ENCODE data around the gene ARHGDIA. TPM values are rescaled to one million over a fixed set of nuclear protein-coding genes. Genes with fewer than 3 reads are reported as not detected.

Gene ARHGDIA
- polyA plus RNA-seq, 4 donors: 166 to 199 (median 195) TPM

- no peak for DNase-seq (ENCODE audit: low read depth in 4 of 4, low spot score in 3 of 4)
These were observed 5.3 kb downstream of the ARHGDIA start for GRCh38 chr17:81865733-81866439.

- DNase-seq (ENCODE audit: low read depth in 4 of 4, low spot score in 3 of 4): no peak
These were observed 5.8 kb downstream of the ARHGDIA start for GRCh38 chr17:81865358-81865732.

DNA sequence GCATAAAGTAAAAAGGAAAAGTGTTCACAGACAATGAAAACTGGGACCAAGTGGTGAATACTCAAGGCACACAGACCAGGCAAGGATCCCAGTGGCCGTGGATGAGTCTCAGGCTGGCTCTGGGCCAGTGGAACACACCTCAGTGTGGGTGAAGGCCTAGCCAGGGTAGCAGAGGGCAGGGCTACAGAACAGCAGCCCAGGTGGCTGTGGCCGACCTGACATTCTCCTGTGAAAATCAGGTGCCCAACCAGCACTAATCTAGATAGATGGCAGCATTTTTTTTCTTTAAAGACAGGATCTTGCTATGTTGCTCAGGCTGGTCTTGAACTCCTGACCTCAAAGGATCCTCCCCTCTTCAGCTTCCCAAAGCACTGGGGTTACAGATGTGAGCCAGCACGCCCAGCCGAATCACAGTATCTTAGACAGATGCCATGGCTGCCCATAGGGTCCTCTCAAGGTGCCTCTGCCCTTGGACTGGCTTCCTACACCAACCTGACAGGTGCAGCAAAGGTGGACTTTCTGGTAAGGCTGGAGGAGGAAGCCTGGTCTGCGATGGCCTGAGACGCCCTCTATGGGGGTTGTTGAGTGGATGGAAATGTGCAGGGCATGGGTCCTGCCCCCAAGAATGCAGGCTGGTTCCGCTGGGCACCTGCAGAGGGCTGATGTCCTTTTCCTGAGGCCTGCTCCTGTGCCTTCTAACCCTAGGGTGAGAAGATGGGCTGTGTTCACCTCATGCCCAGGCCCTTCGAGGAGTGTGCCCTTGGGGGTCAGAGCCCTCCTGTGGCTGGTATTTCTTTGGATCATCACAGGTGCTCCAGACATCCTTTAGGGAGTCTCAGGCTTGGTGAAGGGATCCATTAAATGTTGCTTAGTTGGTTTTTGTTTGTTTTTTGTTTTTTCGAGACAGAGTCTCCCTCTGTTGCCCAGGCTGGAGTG lies 7.0 kb downstream of the ARHGDIA start:
- DNase-seq (ENCODE audit: low read depth in 4 of 4, low spot score in 3 of 4): no peak

DNA sequence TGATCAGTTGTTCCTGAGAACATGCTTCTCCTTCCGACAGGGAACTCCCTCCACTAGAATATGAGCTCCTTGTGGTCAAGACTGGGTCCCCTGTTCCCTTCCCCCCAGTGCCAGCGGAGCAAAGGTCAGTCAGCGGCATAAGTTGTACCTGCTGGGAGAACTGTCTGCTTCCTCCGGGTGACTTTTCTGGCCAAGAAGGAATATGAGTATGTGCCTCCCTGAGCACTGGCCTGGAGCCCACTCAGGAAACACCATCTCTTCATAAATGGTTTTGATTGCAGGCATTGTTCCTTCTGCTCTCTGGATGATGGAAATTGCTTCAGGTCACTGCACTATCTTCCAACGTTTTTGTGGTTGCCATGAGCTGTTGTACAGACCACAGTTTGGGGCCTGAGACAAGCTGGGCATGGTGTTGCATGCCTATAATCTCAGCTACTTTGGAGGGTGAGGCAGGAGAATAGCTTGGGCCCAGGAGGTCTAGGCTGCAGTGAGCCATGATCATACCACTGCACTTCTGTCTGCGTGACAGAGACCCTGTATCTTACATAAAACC lies 7.9 kb downstream of the ARHGDIA start:
- DNase-seq (ENCODE audit: low read depth in 4 of 4, low spot score in 3 of 4): no peak

DNA sequence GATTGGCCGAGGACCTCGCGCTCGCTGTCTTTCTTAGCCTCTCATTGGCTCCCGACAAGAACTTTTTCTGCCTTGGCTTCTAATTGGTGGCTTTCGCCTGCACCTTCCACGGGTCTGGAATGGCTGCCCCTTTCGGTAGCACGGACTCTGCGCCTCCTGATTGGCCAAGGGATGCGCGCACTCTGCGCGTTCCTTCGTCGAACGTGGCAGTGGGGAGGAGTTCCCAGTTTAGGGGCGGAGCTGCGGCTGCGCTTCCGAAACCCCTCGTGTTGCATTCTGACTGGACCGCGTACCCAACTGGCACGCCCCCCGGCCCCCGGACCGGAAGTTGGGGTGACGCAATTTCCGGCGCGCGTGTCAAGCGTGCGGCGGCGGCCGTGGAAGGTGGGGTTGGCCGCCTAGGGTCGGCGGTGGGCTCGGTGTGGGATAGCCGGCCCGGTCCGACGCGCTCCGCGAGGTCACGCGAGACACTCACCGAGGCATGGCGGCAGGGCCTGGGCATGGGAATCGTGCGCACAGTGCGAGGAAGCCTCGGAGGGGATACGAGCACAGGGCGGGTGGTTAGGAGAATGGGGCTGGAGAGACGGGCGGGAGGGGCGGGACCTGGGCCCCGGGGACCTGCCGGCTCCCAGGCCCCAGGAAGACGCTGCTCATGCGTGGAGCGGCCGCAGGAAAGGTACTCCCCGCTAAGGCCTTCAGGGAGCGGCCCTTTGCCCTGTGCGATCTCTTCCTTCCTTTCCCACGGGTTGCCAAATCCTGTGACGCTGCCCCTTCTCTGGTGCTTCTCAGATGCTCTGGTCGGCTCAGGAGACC lies 10.2 kb downstream of the ARHGDIA start:
- DNase-seq (ENCODE audit: low read depth in 4 of 4, low spot score in 3 of 4): peak; percentile 100

GRCh38 chr17:81859906-81860755 lies 11.0 kb downstream of the ARHGDIA start, which contains the start of gene P4HB:
TSS of gene P4HB (minus strand) at chr17:81860535. CDS start at chr17:81860471, 64 bp downstream.
- no peak for DNase-seq (ENCODE audit: low read depth in 4 of 4, low spot score in 3 of 4)

- DNase-seq (ENCODE audit: low read depth in 4 of 4, low spot score in 3 of 4): no peak
These were observed 11.9 kb downstream of the ARHGDIA start for GRCh38 chr17:81858967-81859905.

DNA sequence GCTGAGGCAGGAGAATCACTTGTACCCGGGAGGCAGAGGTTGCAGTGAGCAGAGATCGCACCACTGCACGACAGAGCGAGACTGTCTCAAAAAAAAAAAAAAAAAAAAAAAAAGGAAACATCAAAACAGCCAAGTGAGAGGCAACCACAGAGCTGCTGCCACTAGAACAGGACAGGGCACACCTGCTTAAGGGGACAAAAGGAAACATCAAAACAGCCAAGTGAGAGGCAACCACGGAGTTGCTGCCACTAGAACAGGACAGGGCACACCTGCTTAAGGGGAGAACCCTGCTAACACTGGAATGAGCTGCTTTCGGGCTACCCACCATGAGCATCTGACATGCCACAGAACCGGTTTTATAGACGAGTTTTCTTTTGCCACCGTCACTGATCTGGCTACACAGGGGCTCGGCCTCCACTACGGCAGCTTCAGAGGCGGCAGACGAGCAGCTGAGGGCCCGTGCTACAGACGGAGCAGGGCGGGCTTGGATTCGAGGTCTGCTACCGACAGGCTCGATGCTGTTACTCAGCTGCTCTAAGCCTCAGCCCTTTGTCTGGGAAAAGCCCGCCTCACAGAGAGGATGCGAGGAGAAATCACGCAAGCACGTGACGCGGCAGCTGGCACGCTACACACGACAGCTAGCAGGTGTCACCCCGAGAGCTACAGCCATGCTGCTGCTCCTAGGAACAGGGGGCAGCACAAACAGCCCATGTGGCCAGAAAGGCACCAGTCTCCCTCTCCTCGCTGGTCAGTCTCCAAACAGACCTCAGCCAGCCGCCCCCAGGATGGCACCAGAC lies 12.8 kb downstream of the ARHGDIA start:
- DNase-seq (ENCODE audit: low read depth in 4 of 4, low spot score in 3 of 4): no peak

GRCh38 chr17:81854974-81855774 lies 16.0 kb downstream of the ARHGDIA start:
- no peak for DNase-seq (ENCODE audit: low read depth in 4 of 4, low spot score in 3 of 4)

DNA sequence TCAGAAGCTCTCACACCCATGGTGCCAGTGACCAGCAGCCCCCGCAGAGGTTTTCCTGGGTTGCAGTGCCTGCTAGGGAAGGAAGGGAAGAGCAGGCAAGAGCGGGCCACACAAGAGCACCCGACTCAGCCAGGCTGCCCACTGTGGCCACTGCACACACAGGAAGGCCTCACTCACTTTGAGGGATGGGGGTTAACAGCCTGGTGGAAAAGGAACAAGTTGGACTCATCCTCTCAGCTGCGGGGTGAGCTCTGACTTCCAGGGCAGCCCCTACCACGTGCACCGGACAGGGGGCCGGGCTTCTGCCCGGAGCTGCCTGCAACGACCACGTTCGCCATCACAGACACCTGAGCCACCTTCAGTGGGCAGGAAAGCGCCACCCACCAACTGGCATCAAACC lies 18.9 kb downstream of the ARHGDIA start:
- no peak for DNase-seq (ENCODE audit: low read depth in 4 of 4, low spot score in 3 of 4)

DNA sequence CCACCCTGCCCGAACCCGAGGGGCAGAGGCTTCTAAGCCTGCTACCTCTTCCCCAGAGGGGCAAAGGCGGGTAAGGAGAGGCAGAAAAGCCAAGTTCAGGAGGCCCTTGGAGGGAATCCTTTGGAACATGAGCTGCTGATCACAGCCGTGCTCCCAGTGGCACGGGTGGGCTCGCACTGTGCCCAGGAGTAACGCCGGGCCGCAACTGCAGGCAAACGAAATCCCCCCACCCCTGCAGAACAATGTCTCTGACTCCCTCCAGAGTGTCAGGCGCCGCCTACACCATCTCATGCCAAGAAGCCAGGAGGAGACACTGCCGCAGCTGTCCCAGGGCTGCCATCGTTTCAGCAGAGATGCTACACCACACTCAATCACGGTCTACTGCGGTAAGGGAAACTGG lies 19.7 kb downstream of the ARHGDIA start:
- DNase-seq (ENCODE audit: low read depth in 4 of 4, low spot score in 3 of 4): no peak

GRCh38 chr17:81849457-81849856 lies 21.7 kb downstream of the ARHGDIA start:
- no peak for DNase-seq (ENCODE audit: low read depth in 4 of 4, low spot score in 3 of 4)

- no peak for DNase-seq (ENCODE audit: low read depth in 4 of 4, low spot score in 3 of 4)
These were observed 24.1 kb downstream of the ARHGDIA start for GRCh38 chr17:81846743-81847689.

DNA sequence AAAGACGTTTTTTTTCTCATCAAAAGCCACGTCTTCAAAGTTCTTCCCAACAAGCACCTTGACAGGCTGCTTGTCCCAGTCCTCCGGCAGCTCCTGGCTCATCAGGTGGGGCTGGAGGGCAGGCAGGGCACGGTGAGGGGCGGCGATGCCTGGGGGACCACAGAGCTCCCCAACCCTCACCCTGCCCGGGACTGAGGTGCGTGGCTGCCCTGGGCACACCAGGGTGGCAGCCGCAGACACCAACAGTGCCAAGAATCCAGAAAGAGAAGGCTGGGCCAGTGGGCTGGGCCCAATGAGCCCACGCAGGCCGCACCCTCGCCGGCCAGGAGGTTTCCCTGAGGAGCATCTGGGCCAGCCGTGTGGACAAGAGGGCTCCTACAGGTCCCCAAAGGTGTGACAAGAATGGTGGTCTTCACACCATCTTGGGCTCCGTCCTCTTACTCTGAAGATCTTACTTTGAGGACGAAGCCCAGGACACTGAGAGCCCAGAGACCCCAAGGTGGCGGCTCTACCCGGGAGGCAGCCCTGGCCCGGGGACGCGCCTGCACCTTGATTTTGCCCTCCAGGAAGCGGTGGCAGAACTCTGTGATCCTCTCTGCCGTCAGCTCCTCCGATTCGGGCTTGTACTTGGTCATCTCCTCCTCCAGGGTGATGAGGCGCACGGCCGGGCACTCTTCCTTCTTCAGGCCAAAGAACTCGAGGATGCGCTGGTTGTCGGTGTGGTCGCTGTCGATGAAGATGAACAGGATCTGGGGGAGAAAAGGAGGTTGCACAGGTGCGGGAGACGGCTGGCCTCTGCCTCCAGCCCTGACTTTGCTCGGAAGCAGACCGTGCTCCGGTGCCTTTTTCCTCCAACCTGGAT lies 25.0 kb downstream of the ARHGDIA start:
- no peak for DNase-seq (ENCODE audit: low read depth in 4 of 4, low spot score in 3 of 4)

DNA sequence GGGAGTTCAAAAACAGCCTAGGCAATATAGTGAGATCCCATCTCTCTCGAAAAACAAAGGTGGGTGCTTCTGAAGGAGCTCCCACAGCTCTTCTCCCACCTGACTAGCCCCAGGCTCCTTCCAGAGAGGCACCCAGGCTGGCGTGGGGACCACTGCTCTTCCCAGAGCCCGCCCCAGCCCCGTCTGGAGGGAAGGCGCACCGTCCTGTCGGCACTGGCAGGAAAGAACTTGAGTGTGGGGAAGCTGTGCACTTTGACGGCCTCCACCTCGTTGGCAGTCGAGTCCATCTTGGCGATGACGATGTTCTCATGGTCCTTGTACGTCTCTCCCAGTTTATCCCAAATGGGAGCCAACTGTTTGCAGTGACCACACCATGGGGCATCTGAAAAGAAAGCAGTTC lies 25.8 kb downstream of the ARHGDIA start:
- DNase-seq (ENCODE audit: low read depth in 4 of 4, low spot score in 3 of 4): no peak
